Vagina (tissue), 2 donors: ENCODE results near the gene PLD5. TPM values are rescaled to one million over a fixed set of nuclear protein-coding genes. Genes with fewer than 3 reads are reported as not detected.

Experiments used
- DNase-seq, 2 donors: peaks; one replicate each; pipeline ENCODE4 v3.0.0-alpha.2; 2017; ENCODE audit errors: extremely low spot score in 2 of 2
- H3K27ac ChIP-seq: fragments of 200-600 bp; sonication (generic); one replicate; pipeline ENCODE4 v1.5.1; 2019
- H3K27me3 ChIP-seq: fragments of 200-600 bp; sonication (generic); one replicate; pipeline ENCODE4 v1.5.1; 2019
- H3K36me3 ChIP-seq, 2 donors: fragments of 200-600 bp; sonication (generic); one replicate each; pipeline ENCODE4 v1.5.1; 2017 to 2019
- H3K4me1 ChIP-seq: fragments of 200-600 bp; sonication (generic); one replicate; pipeline ENCODE4 v1.5.1; 2019
- H3K4me3 ChIP-seq, 2 donors: fragments of 200-600 bp; sonication (generic); 1 replicate in 1 of 2; 2 replicates in 1 of 2; pipeline ENCODE4 v1.5.1; 2016 to 2019
- H3K9me3 ChIP-seq: fragments of 200-600 bp; sonication (generic); one replicate; pipeline ENCODE4 v1.5.1; 2019
- CTCF ChIP-seq, 3 experiments: fragments of 450-650 bp in 2 of 3; fragments of 200-600 bp in 1 of 3; sonication (generic) in 1 of 3; IDR thresholded peaks; one replicate each; pipeline ENCODE4 v1.5.1; 2017 to 2019; ENCODE audit warnings: antibody characterized with exemption in 3 of 3, mild to moderate bottlenecking in 2 of 3, moderate library complexity in 2 of 3
- POLR2A ChIP-seq, 2 donors: fragments of 450-650 bp; IDR thresholded peaks; one replicate each; pipeline ENCODE4 v1.6.1; 2017; ENCODE audit warnings: antibody characterized with exemption in 2 of 2, mild to moderate bottlenecking in 2 of 2, moderate library complexity in 2 of 2
- POLR2AphosphoS5 ChIP-seq, 2 donors: sonication (generic); formaldehyde crosslinking; IDR thresholded peaks; one replicate each; pipeline ENCODE4 v1.9.0; 2017; ENCODE audit warnings: antibody characterized with exemption in 2 of 2, mild to moderate bottlenecking in 2 of 2, low read depth in 1 of 2; ENCODE audit not compliant: insufficient read depth in 1 of 2
- intact Hi-C: fragments of 100-400 bp; cut with DNase I; formaldehyde crosslinking; loops from one replicate; pipeline ENCODE4 v1.15.1; 2023
- total RNA-seq: library from RNA; depleted of rRNA; stranded (reverse); fragments of >200 nt; gene quantifications from one replicate; pipeline ENCODE4 v1.2.3, GENCODE V29; 2016

PLD5 gene
- total RNA-seq, 1 donor from 2014 or later = 1.5 TPM

GRCh38 chr1:242056988-242057744, 467.3 kb downstream of the PLD5 start:
- Histone ChIP-seq H3K27ac (no peak overlapping the region), H3K4me3 (no peak overlapping the region), H3K9me3 (no peaks in the 10 kb centered on the region), H3K27me3 (no peaks in the 10 kb centered on the region), H3K4me1 (no peaks in the 10 kb centered on the region), H3K36me3 (no peaks in the 10 kb centered on the region)
- no peak for DNase-seq
- TF ChIP-seq POLR2AphosphoS5 (IDR thresholded peaks at IDR 0.05; ENCODE audit: insufficient read depth in 1 of 2, low read depth in 1 of 2) (no peak), CTCF (IDR thresholded peaks at IDR 0.05) (no peak)
- intact Hi-C loops = no loop called here

GRCh38 chr1:242055749-242056320, 468.7 kb downstream of the PLD5 start:
- Histone ChIP-seq H3K4me3 (no peak overlapping the region), H3K36me3 (no peaks in the 10 kb centered on the region), H3K4me1 (no peaks in the 10 kb centered on the region), H3K9me3 (no peaks in the 10 kb centered on the region), H3K27ac (no peak overlapping the region), H3K27me3 (no peaks in the 10 kb centered on the region)
- intact Hi-C loops = no loop called here
- no peak for TF ChIP-seq CTCF (IDR thresholded peaks at IDR 0.05)
- no peak for TF ChIP-seq POLR2AphosphoS5 (IDR thresholded peaks at IDR 0.05; ENCODE audit: insufficient read depth in 1 of 2, low read depth in 1 of 2)
- TF ChIP-seq POLR2A (IDR thresholded peaks at IDR 0.05) = no peak
- DNase-seq = no peak

- TF ChIP-seq POLR2A (IDR thresholded peaks at IDR 0.05) (no peak), POLR2AphosphoS5 (IDR thresholded peaks at IDR 0.05; ENCODE audit: insufficient read depth in 1 of 2, low read depth in 1 of 2) (no peak), CTCF (IDR thresholded peaks at IDR 0.05) (no peak)
- Histone ChIP-seq H3K36me3 (no peaks in the 10 kb centered on the region), H3K4me1 (no peaks in the 10 kb centered on the region), H3K27ac (no peak overlapping the region), H3K27me3 (no peaks in the 10 kb centered on the region), H3K4me3 (no peak overlapping the region), H3K9me3 (no peaks in the 10 kb centered on the region)
- DNase-seq = peak; percentile 27 to 34
- intact Hi-C loops = no loop called here
These were observed 481.3 kb downstream of the PLD5 start for GRCh38 chr1:242043165-242043564.

- no peak overlapping the region for H3K27ac ChIP-seq
- H3K4me3 ChIP-seq = no peak overlapping the region
- intact Hi-C loops = no loop called here
- H3K36me3 ChIP-seq = no peaks in the 10 kb centered on the region
- no peak for TF ChIP-seq CTCF (IDR thresholded peaks at IDR 0.05)
- TF ChIP-seq POLR2AphosphoS5 (IDR thresholded peaks at IDR 0.05; ENCODE audit: insufficient read depth in 1 of 2, low read depth in 1 of 2) = no peak
- TF ChIP-seq POLR2A (IDR thresholded peaks at IDR 0.05) = no peak
- no peaks in the 10 kb centered on the region for H3K27me3 ChIP-seq
- no peaks in the 10 kb centered on the region for H3K9me3 ChIP-seq
- H3K4me1 ChIP-seq = no peaks in the 10 kb centered on the region
- no peak for DNase-seq
These were observed 490.1 kb downstream of the PLD5 start for GRCh38 chr1:242034392-242034791.

- intact Hi-C loops = no loop called here
- H3K27me3 ChIP-seq = no peaks in the 10 kb centered on the region
- no peak overlapping the region for H3K4me3 ChIP-seq
- no peak overlapping the region for H3K27ac ChIP-seq
- no peaks in the 10 kb centered on the region for H3K4me1 ChIP-seq
- no peak for TF ChIP-seq CTCF (IDR thresholded peaks at IDR 0.05)
- no peak for TF ChIP-seq POLR2AphosphoS5 (IDR thresholded peaks at IDR 0.05; ENCODE audit: insufficient read depth in 1 of 2, low read depth in 1 of 2)
- TF ChIP-seq POLR2A (IDR thresholded peaks at IDR 0.05) = no peak
- DNase-seq = no peak
- H3K36me3 ChIP-seq = no peaks in the 10 kb centered on the region
- no peaks in the 10 kb centered on the region for H3K9me3 ChIP-seq
These were observed 491.1 kb downstream of the PLD5 start for GRCh38 chr1:242033447-242033846.
